Activated CD8-positive, alpha-beta memory T cell treated with anti-CD3 and anti-CD28 coated beads for 48 hours (primary cell): ENCODE measurements around the gene STAMBPL1.
"Not testable (repeated sequence)": the region's sequence is repeated elsewhere in the genome, so short reads cannot be mapped to it uniquely, and the experiment has no call there.

ENCODE experiments used
- DNase-seq, 3 experiments: peaks; one replicate each; pipeline ENCODE4 v3.0.0-alpha.2; 2020; ENCODE audit warnings: low read depth in 2 of 3, low spot score in 2 of 3

STAMBPL1 gene

DNA sequence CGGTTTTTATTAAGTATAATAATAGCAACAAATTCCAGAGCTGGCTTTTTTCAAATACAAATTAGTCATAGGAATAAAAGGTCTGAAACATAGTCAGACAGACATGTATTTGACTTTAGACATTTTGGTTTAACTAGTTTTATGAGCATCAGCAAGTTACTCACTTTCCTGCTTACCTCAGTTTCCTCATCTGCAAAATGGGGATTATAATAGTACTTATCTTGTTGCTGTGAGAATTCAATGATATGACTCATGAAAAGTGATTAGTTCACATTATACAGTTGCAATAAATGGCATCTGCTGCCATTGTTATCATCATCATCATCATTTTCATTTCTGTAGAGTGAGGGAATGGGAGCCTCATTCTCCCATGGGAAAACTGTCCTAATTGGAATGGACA is 39.0 kb downstream of the STAMBPL1 start:
- DNase-seq, result no peak

DNA sequence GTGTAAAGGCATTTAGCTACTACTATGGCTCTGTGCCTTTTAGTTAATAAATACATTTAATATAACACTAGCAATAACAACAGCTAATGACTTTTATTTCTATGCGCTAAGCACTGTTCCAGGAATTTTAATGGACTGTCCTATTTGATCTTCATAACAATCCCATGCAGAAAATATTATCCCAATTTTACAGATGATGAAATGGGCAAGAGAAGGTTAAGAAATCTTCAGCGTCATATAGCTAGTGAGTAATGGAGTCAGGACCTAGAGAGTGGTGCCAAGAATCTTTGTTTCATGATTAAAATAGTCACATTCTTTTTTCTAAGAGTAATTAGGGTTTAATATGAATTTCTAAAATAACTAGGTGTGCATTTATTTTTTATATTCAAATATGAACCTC is 40.2 kb downstream of the STAMBPL1 start:
- DNase-seq, result no peak

DNA sequence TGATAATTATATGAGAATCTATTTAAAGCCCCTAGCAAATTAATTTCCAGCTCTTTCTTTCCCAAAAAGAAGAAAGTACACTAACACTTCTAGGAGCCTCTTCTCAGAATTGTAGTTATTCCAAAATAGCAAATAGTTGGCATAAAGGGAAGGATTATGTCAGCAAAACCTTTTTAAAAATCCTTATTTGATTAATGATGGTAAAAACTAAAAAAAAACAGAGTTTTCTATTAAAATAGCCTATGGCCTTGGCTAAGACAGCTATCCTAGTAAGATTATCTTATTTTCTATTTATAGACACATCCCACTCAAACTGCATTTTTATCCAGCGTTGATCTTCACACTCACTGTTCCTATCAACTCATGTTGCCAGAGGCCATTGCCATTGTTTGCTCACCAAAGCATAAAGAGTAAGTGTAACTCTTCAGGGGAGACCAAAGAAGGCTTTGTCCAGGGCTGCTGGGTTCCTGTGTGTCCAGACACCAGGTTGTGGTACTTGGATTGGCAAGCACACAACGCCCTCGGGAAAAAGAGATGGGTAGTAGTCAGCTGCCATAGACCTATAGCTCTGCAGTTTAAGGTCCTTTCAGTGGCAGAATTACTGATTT is 41.0 kb downstream of the STAMBPL1 start:
- DNase-seq, result no peak

DNA sequence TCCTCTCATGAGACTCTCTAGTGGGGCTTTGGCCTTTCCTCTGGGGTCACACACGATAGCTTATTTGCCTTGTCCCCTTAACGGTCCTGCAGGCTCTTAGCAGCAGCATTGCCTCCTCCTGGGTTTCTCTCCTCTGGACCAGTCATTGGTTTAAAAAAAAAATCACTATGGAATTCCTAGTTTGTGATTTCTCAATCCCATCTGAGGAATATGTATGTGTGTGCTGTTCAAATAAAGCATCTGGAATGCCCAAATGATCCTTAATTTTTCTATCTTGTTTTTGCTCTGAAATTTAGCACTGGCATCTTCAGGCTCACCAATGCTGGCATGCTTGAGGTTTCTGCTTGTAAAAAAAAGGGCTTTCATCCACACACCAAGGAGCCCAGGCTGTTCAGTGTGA is 42.0 kb downstream of the STAMBPL1 start:
- DNase-seq, result no peak

DNA sequence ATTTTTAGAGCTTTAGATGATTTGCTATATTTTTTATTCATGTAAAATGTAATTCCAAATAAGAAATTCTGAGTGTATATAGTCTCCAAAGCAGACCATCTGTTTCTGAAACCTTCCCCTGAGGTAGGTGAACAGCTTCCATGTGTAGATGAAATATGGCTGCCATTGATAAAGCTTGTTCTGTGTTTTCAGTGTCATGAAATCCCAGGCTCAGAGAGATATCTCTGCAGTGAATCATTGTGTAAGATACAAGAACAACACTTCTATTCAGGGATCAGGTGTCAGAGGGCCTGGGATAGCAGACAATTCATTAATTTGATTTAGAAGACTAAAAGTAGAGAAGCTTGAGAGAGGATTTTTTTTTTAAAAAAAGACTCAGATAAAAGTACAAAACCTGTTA is 43.5 kb downstream of the STAMBPL1 start:
- DNase-seq, result no peak

DNA sequence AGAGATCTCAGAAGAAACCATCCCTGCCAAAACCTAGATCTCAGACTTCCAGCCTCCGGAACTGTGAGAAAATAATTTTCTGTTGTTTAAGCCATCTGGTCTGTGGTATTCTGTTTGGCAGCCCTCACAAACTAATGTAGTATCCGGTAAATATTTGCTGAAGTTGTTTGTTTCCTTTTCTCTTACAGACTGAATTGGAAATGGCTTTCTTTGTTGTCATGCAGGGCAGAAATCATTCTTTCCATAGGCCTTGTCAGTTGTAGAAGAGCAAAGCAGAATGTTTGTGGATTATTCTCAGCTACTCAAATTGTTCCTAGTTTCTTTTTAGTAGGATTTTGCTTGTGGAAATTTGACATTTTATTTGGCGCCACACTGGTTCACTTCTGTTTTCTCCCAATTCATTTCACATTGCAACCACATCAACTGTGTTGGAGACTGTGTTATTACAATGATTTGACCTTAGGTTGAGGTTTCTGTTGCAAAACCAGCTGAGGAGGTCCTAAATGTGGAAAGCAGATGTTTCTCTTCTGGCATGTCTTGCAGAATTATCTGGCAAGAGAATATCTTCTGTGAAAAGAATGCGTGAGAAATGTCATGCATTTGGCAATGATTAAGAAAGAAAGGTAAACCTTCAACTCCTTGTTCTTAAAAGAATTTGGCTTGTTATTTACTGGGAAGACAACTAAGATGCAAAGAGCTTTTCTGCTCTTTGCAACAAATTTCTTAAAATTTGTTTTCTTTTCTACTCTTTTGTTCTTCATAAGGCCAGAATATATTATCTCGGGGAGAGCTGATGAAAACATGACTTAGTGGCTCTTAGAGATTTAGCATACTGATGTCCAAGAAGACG is 46.7 kb downstream of the STAMBPL1 start:
- no peak for DNase-seq

DNA sequence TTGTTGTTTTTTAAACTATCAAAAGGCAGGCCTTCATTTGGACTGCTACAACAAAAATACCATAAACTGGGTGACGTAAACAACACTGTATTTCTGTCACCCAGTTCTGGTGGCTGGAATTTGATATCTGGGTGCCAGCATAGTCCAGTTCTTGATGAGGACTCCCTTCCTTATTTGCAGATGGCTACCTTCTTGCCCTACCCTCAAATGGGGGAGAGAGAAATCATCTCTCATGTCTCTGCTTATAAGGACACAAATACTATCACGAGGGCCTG is 47.3 kb downstream of the STAMBPL1 start:
- no peak for DNase-seq

DNA sequence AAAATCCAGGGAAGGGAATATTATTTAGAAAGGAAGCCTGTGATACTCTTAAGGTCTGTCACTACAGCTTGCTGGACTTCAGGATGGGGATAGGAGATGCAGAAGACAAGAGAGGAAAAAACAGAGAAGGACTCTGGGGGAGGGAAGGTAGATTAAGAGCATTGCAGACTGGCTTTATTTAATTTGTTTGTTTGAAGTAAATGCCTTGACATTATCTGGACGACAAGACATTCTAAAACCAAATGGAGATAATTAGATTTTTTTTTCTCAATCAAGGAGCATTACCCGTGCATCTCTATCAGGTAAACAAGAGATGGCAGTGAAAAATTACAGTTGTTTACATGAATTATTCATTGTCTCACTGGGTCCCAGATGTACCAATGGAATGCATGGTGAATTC is 48.2 kb downstream of the STAMBPL1 start:
- DNase-seq, result no peak

DNA sequence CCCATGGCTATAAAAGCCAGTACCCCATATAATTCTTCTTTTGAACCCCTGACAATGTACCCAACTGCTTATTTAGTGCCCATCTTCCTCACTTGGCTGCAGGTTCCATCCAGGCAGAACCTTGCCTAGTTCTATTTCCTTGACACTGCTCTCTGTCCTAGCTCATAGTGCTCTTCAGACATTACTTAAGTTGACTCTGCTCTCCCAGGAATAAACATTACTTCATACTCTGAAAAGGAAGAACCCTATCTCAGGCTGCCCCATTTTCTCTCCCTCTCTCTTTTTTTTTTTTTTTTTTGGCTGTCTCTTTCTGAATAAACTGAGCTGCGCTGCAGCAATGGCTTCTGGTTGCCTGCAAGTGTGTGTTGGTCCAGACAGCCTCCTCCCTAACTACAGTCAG is 51.5 kb downstream of the STAMBPL1 start:
- DNase-seq, result no peak

DNA sequence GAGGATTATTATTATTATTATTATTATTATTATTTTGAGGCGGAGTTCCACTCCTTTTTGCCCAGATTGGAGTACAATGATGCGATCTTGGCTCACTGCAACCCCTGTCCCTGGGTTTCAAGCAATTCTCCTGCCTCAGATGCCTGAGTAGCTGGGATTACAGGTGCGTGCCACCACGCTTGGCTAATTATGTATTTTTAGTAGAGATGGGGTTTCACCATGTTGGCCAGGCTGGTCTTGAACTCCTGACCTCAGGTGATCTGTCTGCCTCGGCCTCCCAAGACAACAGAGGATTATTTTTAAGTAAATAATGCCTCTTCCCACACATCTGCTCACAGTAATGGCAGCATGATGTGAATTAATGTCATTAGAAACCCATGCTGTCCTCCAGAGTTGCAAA is 52.0 kb downstream of the STAMBPL1 start:
- not testable (repeated sequence) for DNase-seq

DNA sequence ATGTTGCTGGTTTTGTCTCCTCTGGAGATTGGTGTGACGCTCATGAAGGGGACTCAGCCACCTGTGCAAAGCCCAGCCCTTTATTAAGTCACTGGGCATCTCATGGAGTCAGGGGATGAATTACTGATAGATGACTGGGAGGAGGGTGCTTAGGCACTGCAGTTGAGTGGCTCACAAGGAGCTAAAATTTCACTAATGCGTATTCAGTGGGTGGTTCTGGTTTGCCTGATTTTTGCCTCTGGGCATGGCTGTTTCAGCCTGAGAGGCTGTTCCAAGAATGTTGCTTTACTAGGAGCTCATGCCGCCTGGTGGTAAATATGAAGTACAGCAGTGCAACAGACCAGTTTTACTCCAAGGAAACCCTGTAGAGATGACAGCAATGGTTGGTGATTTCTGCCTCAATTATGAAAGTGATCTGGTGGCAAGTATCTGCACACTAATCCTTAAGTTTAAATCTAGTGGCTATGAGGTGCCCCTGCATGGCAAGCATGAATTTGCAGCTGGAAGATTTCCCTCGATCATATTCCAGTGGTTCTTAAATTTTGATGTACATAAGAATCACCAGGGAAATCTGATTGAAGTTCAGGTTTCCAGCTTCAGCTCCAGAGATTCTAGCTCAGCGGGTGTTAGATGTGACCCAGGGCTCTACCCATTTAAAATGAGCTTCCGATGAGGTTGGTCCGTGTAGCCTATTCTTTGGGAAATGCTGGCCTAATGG is 52.7 kb downstream of the STAMBPL1 start:
- no peak for DNase-seq

DNA sequence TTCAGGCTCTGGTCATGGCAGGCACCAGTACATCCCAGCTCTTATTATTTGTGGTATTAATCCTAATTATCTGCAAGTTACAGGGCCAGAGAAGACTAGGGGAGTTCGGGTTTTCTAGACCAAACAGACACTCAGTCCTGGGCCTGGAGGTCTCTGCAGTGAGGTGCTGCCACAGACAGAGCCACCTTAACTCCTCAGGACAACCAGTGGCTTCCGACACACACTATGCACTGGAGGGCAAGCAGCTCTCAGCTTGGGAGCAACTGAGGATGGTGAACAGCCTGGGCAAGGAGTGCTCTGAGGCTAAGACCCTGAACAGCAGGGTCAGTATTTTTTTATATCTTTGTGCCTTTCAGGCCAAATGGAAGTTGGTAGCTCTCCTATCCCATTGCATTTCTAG is 53.5 kb downstream of the STAMBPL1 start:
- no peak for DNase-seq

DNA sequence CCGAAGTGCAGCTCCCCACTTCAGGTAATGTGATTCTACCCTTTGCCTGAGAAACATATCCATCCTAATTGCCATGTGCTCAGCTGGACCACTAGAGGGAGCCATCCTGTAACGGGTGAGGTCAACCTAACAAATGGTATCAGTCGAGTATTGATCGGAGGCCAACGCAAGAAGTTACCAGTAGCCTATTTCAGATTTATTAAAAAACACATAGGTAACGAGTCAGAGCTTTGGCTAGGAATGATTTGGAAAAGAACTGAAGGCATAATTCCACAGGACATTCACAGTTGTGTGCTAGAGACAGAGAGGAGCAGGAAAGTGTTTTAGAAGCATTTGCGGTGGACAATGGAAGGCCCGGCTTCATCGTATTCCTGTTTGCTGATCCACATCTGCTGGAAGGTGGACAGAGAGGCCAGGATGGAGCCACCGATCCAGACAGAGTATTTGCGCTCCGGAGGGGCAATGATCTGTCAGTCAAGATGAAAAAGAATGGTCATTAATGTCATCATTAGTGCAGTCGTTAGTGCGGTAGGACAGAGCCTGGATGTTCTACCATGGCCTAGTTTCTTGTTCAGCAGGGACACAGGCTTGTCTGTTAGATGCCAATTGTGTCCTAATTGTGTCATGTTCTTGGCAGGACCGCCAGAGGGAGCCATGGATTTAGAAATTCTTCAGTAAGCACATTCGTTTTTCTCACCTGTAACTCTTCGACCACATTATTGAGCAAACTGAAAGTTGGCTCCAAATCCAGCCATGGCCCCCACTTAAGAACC is 55.0 kb downstream of the STAMBPL1 start:
- peak; percentile 10 to 38 (median 13) for DNase-seq

DNA sequence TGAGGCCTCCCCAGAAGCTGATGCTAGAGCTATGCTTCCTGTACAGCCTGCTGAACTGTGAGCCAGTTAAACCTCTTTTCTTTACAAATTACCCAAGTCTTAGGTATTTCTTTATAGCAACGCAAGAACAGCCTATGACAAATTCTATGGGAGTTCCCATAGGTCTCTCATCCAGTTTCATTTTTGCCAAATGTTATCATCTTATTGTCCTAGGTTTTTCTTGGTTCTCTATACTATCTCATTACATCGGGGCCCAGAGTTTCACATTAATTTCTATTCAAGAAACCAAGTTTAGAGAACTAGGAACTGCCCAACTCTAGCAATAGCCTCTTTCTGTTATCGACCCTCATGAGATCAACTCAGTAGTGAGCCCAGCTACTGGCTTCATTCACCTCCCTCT is 56.6 kb downstream of the STAMBPL1 start:
- no peak for DNase-seq

DNA sequence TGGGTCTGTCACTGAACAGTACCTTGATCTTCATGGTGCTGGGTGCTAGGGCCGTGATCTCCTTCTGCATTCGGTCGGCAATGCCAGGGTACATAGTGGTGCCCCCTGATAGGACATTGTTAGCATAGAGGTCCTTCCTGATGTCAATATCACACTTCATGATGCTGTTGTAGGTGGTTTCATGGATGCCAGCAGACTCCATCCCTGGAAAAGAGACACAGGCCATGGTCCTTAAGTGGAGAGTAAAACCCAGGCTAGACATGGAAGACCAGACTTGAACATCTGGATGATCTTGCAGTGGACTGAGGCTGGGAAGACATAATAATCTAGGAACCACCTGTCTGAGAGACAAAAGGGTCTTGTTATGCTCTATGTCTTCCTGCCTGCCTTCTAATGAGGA is 58.0 kb downstream of the STAMBPL1 start:
- no peak for DNase-seq

DNA sequence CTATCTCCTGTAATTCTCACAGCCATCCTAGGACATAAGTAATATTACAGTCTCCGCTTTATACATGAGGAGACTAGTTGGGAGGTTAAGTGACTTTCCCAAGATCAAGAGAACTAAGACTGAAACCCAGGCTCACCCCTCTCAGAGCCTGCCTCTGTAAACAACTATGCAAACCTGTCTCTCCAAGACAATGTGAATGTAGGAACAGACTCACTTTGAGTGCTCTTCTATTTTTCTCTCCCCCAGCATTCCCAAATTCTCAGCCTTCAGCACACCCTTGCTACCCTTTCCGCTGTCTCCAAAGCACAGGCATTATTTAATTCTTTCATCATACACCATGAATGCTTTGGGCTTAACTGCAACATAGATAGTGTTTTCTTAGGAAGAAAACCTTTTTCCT is 58.9 kb downstream of the STAMBPL1 start:
- DNase-seq, result no peak

DNA sequence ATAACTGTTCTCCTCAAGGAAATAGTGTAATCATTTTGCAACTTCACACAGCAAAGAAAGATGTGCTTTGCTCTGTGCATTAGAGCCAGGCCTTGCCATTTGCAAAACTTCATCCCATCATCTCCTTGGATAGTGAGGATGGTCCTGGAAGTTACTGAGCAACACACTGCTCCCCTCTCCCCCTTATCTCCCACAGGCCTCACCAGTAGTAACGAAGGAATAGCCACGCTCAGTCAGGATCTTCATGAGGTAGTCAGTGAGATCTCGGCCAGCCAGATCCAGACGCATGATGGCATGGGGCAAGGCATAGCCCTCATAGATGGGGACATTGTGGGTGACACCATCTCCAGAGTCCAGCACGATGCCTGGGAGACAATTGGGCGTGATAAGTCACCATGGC is 61.0 kb downstream of the STAMBPL1 start:
- no peak for DNase-seq

DNA sequence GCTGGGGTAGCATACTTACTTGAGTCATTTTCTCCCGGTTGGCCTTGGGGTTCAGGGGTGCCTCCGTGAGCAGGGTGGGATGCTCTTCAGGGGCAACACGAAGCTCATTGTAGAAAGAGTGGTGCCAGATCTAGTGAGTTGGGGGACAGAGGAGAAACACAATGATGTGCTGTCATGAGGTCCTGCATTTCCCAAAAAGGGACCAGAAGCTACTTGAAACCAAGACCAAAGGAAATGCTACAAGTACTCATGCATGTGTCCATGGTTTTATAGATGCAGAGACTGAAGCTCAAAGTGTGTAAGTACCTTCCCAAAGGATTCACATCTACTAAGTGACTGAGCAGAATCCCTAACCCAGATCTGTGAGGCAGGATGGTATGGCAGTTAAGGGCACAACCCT is 63.7 kb downstream of the STAMBPL1 start:
- no peak for DNase-seq

DNA sequence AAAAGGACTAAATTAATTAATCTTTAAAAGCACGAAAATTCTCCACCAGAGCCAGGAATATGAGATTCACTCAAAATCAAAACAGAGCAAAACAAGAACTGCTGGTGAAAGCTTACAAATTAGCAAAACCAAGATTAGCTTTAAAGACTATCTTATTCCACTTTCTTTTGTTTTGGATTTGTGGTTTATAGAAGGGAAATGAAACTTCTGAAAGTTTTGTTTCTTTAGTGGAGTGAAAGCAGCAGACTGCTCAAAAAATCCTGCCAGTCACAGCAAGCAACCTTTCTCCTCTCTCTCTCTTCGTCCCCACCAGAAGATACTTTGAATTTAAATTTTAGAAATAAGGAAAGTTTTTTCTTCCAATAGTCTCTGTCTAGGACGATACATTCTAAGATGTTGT is 64.8 kb downstream of the STAMBPL1 start:
- no peak for DNase-seq

DNA sequence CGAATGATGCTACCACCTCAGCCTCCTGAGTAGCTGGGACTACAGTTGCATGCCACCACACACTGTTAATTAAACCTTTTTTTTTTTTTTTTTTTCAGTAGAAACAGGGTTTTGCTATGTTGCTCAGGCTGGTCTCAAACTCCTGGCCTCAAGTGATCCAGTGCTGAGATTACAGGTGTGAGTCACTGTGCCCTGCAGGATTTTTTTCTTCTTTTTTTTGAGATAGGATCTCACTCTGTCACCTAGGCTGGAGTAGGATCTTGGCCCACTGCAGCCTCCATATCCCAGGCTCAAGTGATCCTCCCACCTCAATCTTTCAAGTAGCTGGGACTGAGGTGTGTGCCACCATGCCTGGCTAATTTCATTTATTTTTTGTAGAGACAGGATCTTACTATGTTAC is 66.2 kb downstream of the STAMBPL1 start:
- DNase-seq, result no peak

DNA sequence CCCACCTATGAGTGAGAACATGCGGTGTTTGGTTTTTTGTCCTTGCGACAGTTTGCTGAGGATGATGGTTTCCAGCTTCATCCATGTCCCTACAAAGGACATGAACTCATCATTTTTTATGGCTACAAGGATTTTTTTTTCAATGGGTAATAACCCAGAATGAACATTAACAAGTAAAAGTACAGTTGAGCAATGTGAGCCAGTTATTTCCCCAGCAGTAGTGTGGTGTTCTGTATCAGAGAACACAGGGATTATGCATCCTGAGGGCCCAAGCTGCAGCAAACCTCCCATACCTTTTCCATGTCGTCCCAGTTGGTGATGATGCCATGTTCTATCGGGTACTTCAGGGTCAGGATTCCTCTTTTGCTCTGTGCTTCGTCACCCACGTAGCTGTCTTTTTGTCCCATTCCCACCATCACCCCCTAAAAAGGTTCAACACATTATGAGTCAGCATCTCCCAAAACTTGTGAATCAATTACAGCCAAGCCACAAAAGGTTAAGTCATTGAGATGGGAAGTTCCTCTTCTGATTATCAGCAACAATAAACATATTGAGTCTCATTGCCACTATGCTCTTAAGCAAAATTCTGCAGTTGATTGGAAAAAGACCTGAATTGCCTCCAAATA is 67.0 kb downstream of the STAMBPL1 start:
- DNase-seq, result no peak
